ENCODE measurements around the gene UFSP1.

The UFSP1 gene

DNA sequence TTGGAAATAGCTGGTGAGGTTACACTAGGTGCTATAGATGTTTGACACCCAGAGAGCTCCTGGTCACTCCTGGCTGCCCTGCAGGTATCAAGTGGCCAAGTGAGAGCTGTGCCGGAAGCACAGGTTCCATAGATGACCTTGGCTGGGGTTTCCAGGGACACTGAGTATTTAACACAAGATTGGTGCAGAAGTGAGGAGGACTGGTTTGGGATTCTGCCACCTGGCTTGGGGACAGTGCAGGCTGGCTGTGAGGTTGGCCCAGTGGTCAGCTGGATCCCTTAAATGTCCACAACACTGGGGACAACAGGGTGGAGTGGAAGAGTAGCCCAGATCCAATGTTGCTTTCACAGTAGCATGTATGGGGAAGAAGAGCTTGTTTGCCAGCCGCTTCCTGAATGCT, 11.5 kb upstream of the UFSP1 start:
- Histone ChIP-seq H2BK120ac (ENCODE audit: insufficient read depth, low read length, poor library complexity) (no peak overlapping the region), H3K27ac (ENCODE audit: low read depth, low read length) (no peak overlapping the region), H3K27me3 (ENCODE audit: insufficient read depth, low read length) (peaks cover 8% of the 10 kb centered on the region), H3K4me2 (ENCODE audit: low read length) (no peak overlapping the region), H3K4me1 (ENCODE audit: control insufficient read depth in 1 of 2, insufficient read depth in 2 of 2, low read length in 2 of 2) (peaks cover 5 to 9% of the 10 kb centered on the region in 2 experiments), H3K4ac (ENCODE audit: low read depth, low read length) (no peak overlapping the region), H3K18ac (ENCODE audit: low read length) (no peak overlapping the region), H4K8ac (ENCODE audit: low read depth, low read length) (no peak overlapping the region), H4K12ac (ENCODE audit: low read depth, low read length) (no peak overlapping the region), H3K23ac (ENCODE audit: low read length) (no peak overlapping the region), H3K14ac (ENCODE audit: low read length) (no peak overlapping the region), H2AK5ac (ENCODE audit: low read length) (no peak overlapping the region), H4K91ac (ENCODE audit: low read depth, low read length) (no peak overlapping the region), H3K79me2 (ENCODE audit: control insufficient read depth, insufficient read depth, low read length, poor library complexity) (no peaks in the 10 kb centered on the region), H3K79me1 (ENCODE audit: low read length) (no peaks in the 10 kb centered on the region), H3K4me3 (ENCODE audit: low read depth, low read length) (no peak overlapping the region), H2BK12ac (ENCODE audit: low read length) (no peak overlapping the region), H3K36me3 (ENCODE audit: control insufficient read depth in 1 of 2, insufficient read depth in 2 of 2, low read length in 2 of 2) (no peaks in the 10 kb centered on the region), H3K9ac (ENCODE audit: low read length) (no peak overlapping the region), H3K9me3 (ENCODE audit: insufficient read depth, low read depth, low read length) (no peaks in the 10 kb centered on the region), H2AFZ (ENCODE audit: insufficient read depth, low read length, poor library complexity) (no peak overlapping the region), H2BK5ac (ENCODE audit: low read depth, low read length, poor library complexity) (no peak overlapping the region)
- no CpG with 5 or more reads among the region's 2 CpGs for WGBS (ENCODE audit: extremely low coverage, insufficient coverage, insufficient read length)
- no peak for DNase-seq

DNA sequence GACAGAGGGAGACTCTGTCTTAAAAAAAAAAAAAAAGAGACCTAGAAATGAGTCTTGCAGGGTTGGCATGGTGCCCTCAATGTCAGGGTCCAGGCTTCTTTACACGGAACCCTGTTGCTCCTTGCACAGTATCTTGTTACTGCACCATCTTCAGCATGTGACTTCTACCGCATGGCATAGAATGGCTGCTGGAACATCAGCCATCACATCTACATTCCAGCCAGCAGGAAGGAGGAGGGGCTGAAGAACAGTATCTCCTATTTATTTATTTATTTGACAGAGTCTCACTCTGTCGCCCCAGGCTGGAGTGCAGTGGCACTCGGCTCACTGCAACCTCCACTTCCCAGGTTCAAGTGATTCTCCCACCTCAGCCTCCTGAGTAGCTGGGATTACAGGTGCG, 9.9 kb upstream of the UFSP1 start:
- peaks cover 8 to 12% of the 10 kb centered on the region in 2 experiments for H3K4me1 ChIP-seq (ENCODE audit: control insufficient read depth in 1 of 2, insufficient read depth in 2 of 2, low read length in 2 of 2)
- H3K9ac ChIP-seq (ENCODE audit: low read length) = no peak overlapping the region
- H2BK12ac ChIP-seq (ENCODE audit: low read length) = no peak overlapping the region
- no peak overlapping the region for H3K4me3 ChIP-seq (ENCODE audit: low read depth, low read length)
- no peak overlapping the region for H2BK120ac ChIP-seq (ENCODE audit: insufficient read depth, low read length, poor library complexity)
- H2AK5ac ChIP-seq (ENCODE audit: low read length) = no peak overlapping the region
- no peak overlapping the region for H3K23ac ChIP-seq (ENCODE audit: low read length)
- H3K27me3 ChIP-seq (ENCODE audit: insufficient read depth, low read length) = peaks cover 9% of the 10 kb centered on the region
- H3K79me1 ChIP-seq (ENCODE audit: low read length) = no peaks in the 10 kb centered on the region
- no peak overlapping the region for H4K8ac ChIP-seq (ENCODE audit: low read depth, low read length)
- H3K79me2 ChIP-seq (ENCODE audit: control insufficient read depth, insufficient read depth, low read length, poor library complexity) = no peaks in the 10 kb centered on the region
- H2AFZ ChIP-seq (ENCODE audit: insufficient read depth, low read length, poor library complexity) = no peak overlapping the region
- H4K91ac ChIP-seq (ENCODE audit: low read depth, low read length) = no peak overlapping the region
- no peaks in the 10 kb centered on the region for H3K36me3 ChIP-seq (ENCODE audit: control insufficient read depth in 1 of 2, insufficient read depth in 2 of 2, low read length in 2 of 2)
- WGBS (ENCODE audit: extremely low coverage, insufficient coverage, insufficient read length) = no CpG with 5 or more reads among the region's 5 CpGs
- no peak overlapping the region for H2BK5ac ChIP-seq (ENCODE audit: low read depth, low read length, poor library complexity)
- DNase-seq = no peak
- H4K12ac ChIP-seq (ENCODE audit: low read depth, low read length) = no peak overlapping the region
- no peak overlapping the region for H3K4me2 ChIP-seq (ENCODE audit: low read length)
- no peaks in the 10 kb centered on the region for H3K9me3 ChIP-seq (ENCODE audit: insufficient read depth, low read depth, low read length)
- H3K4ac ChIP-seq (ENCODE audit: low read depth, low read length) = no peak overlapping the region
- no peak overlapping the region for H3K14ac ChIP-seq (ENCODE audit: low read length)
- no peak overlapping the region for H3K18ac ChIP-seq (ENCODE audit: low read length)
- H3K27ac ChIP-seq (ENCODE audit: low read depth, low read length) = no peak overlapping the region

DNA sequence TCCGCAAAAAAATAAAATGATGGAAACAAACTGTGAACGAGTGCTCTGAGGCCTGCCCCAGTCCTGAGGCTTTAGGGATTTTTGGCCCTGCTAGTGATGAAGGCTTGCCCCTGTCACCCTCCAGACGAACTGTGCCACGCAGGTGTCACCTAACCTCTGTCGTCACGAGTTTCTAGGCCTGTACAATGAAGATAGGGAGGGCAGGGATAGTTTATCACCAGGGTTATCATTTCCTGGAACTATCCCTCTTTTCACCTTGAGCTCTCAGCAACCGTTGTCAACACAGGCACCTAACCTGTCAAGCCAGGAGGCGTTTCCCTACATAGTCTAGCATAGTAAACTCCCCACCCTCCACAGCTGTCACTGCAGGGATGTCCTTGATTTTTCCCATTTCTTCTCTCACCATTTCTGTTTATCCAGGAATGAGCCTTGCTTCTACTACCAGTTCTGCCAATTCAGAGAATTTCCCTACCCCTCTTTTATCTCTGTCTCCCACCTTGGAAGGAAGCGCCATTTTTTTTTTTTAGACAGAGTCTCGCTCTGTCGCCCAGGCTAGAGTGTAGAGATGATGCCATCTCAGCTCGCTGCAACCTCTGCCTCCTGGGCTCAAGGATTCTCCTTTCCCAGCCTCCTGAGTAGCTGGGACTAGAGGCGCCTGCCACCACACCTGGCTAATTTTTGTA, 8.4 kb upstream of the UFSP1 start:
- WGBS (ENCODE audit: extremely low coverage, insufficient coverage, insufficient read length) = no CpG with 5 or more reads among the region's 13 CpGs
- Histone ChIP-seq H2AFZ (ENCODE audit: insufficient read depth, low read length, poor library complexity) (no peak overlapping the region), H4K12ac (ENCODE audit: low read depth, low read length) (no peak overlapping the region), H3K23ac (ENCODE audit: low read length) (no peak overlapping the region), H2BK5ac (ENCODE audit: low read depth, low read length, poor library complexity) (no peak overlapping the region), H3K79me1 (ENCODE audit: low read length) (no peaks in the 10 kb centered on the region), H3K79me2 (ENCODE audit: control insufficient read depth, insufficient read depth, low read length, poor library complexity) (no peaks in the 10 kb centered on the region), H2AK5ac (ENCODE audit: low read length) (no peak overlapping the region), H3K18ac (ENCODE audit: low read length) (no peak overlapping the region), H3K36me3 (ENCODE audit: control insufficient read depth in 1 of 2, insufficient read depth in 2 of 2, low read length in 2 of 2) (peaks cover 4 to 5% of the 10 kb centered on the region in 2 experiments), H3K4me1 (ENCODE audit: control insufficient read depth in 1 of 2, insufficient read depth in 2 of 2, low read length in 2 of 2) (peaks cover 14 to 24% of the 10 kb centered on the region in 2 experiments), H4K8ac (ENCODE audit: low read depth, low read length) (no peak overlapping the region), H3K4me3 (ENCODE audit: low read depth, low read length) (no peak overlapping the region), H2BK12ac (ENCODE audit: low read length) (no peak overlapping the region), H3K14ac (ENCODE audit: low read length) (no peak overlapping the region), H3K27ac (ENCODE audit: low read depth, low read length) (no peak overlapping the region), H3K9me3 (ENCODE audit: insufficient read depth, low read depth, low read length) (no peaks in the 10 kb centered on the region), H3K4me2 (ENCODE audit: low read length) (no peak overlapping the region), H3K9ac (ENCODE audit: low read length) (no peak overlapping the region), H4K91ac (ENCODE audit: low read depth, low read length) (no peak overlapping the region), H3K4ac (ENCODE audit: low read depth, low read length) (no peak overlapping the region), H2BK120ac (ENCODE audit: insufficient read depth, low read length, poor library complexity) (no peak overlapping the region), H3K27me3 (ENCODE audit: insufficient read depth, low read length) (peaks cover 9% of the 10 kb centered on the region)
- DNase-seq = no peak

DNA sequence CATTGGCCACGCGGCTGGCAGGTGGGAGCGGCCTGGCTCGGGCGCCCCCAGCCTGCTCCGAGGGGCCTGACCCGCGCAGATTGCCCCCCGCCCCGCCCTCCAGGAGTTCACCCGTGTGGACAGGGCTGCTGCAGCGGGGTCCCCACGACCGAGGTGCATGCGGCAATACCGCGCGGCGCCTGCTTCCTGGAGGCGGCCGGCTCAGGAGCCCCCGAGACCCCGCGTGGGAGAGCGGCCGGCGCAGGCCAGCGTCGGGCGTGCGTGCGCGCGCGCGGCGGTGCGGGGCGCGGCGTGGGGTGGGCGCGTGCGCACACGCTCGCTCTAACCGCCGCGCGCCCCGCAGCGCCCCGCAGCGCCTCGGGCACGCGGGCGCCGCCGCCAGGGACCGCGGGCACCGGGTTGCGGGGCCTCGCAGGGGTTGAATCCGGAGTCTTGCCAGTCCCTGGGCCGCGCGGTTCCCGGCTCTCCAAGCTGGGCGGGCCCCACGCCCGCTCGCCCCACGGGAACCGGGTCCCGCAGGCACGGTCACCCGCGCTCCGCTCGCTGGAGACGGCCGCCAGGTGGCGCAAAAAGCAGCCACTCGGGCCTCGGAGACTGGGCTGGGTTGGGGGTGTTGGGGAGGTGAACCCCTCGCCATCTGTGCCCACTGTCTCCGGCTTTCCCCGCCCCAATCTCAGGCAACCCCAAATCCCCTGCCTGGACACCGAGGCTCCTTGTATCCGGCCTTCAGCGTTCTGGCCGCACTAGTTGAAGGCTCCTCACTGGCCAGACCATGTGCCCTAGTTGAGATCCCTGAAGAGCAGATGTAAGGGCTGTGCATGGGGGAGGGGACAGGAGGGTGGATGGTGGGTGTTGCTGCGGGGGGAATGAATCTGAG, 7.5 kb upstream of the UFSP1 start:
- no peaks in the 10 kb centered on the region for H3K79me2 ChIP-seq (ENCODE audit: control insufficient read depth, insufficient read depth, low read length, poor library complexity)
- peaks cover 9% of the 10 kb centered on the region for H3K27me3 ChIP-seq (ENCODE audit: insufficient read depth, low read length)
- H2BK5ac ChIP-seq (ENCODE audit: low read depth, low read length, poor library complexity) = no peak overlapping the region
- H2AFZ ChIP-seq (ENCODE audit: insufficient read depth, low read length, poor library complexity) = no peak overlapping the region
- no peak overlapping the region for H2AK5ac ChIP-seq (ENCODE audit: low read length)
- H3K9me3 ChIP-seq (ENCODE audit: insufficient read depth, low read depth, low read length) = no peaks in the 10 kb centered on the region
- no peak overlapping the region for H2BK12ac ChIP-seq (ENCODE audit: low read length)
- no peak overlapping the region for H3K23ac ChIP-seq (ENCODE audit: low read length)
- H2BK120ac ChIP-seq (ENCODE audit: insufficient read depth, low read length, poor library complexity) = no peak overlapping the region
- no peak overlapping the region for H3K27ac ChIP-seq (ENCODE audit: low read depth, low read length)
- WGBS (ENCODE audit: extremely low coverage, insufficient coverage, insufficient read length) = no CpG with 5 or more reads among the region's 95 CpGs
- H4K8ac ChIP-seq (ENCODE audit: low read depth, low read length) = no peak overlapping the region
- H3K14ac ChIP-seq (ENCODE audit: low read length) = no peak overlapping the region
- no peak overlapping the region for H4K12ac ChIP-seq (ENCODE audit: low read depth, low read length)
- H3K4me3 ChIP-seq (ENCODE audit: low read depth, low read length) = peak overlapping the region; percentile 40
- peaks cover 1% of the 10 kb centered on the region for H3K79me1 ChIP-seq (ENCODE audit: low read length)
- no peak overlapping the region for H4K91ac ChIP-seq (ENCODE audit: low read depth, low read length)
- H3K9ac ChIP-seq (ENCODE audit: low read length) = no peak overlapping the region
- H3K4ac ChIP-seq (ENCODE audit: low read depth, low read length) = no peak overlapping the region
- peak overlapping the region; percentile 81 for H3K4me2 ChIP-seq (ENCODE audit: low read length)
- peaks cover 17 to 29% of the 10 kb centered on the region in 2 experiments for H3K4me1 ChIP-seq (ENCODE audit: control insufficient read depth in 1 of 2, insufficient read depth in 2 of 2, low read length in 2 of 2)
- H3K18ac ChIP-seq (ENCODE audit: low read length) = no peak overlapping the region
- peaks cover 10 to 12% of the 10 kb centered on the region in 2 experiments for H3K36me3 ChIP-seq (ENCODE audit: control insufficient read depth in 1 of 2, insufficient read depth in 2 of 2, low read length in 2 of 2)
- DNase-seq = peak in 1 of 2 donors; percentile 58
